ENCODE results near the gene ZIC4.

- no peak for TF ChIP-seq CTCF (IDR thresholded peaks at IDR 0.05 in 8 of 11, conservative IDR thresholded peaks at IDR 0.05 in 3 of 11)
- no peak for TF ChIP-seq POLR2A (IDR thresholded peaks at IDR 0.05)
Observed at GRCh38 chr3:147397155-147397874, 9.0 kb downstream of the ZIC4 start.
